IgD-negative memory B cell (primary cell): ENCODE measurements around the gene CYP4X1. TPM values are rescaled to one million over a fixed set of nuclear protein-coding genes. Genes with fewer than 3 reads are reported as not detected.
"Not testable (repeated sequence)": the region's sequence is repeated elsewhere in the genome, so short reads cannot be mapped to it uniquely, and the experiment has no call there.

Experiments used
- H3K27ac Mint-ChIP-seq, 3 donors: one replicate each; pipeline ENCODE4 v1.8.0; 2020 to 2022; ENCODE audit warnings: mild to moderate bottlenecking in 3 of 3, mixed read lengths in 3 of 3, moderate library complexity in 1 of 3
- H3K27me3 Mint-ChIP-seq: one replicate; pipeline ENCODE4 v1.8.0; 2021; ENCODE audit warnings: mixed read lengths
- H3K36me3 Mint-ChIP-seq: one replicate; pipeline ENCODE4 v1.8.0; 2020; ENCODE audit warnings: mild to moderate bottlenecking, mixed read lengths
- H3K4me1 Mint-ChIP-seq, 3 donors: one replicate each; pipeline ENCODE4 v1.8.0; 2020 to 2022; ENCODE audit warnings: mixed read lengths in 3 of 3, mild to moderate bottlenecking in 1 of 3
- H3K4me3 Mint-ChIP-seq, 4 donors: one replicate each; pipeline ENCODE4 v1.8.0; 2020 to 2022; ENCODE audit warnings: mild to moderate bottlenecking in 4 of 4, mixed read lengths in 4 of 4, moderate library complexity in 3 of 4
- H3K9me3 Mint-ChIP-seq, 3 donors: one replicate each; pipeline ENCODE4 v1.8.0; 2020 to 2021; ENCODE audit warnings: mixed read lengths in 3 of 3, mild to moderate bottlenecking in 1 of 3
- polyA plus RNA-seq: library from polyadenylated mRNA; unstranded; fragments of 300-500 nt; fragmentation: Illumina TruSeq; gene quantifications from one replicate; pipeline ENCODE4 v1.2.3, GENCODE V29; 2021

The CYP4X1 gene
- polyA plus RNA-seq, 1 donor from 2014 or later: not detected

- Mint-ChIP-seq H3K9me3 (no peaks in the 10 kb centered on the region), H3K4me3 (no peak overlapping the region), H3K36me3 (no peaks in the 10 kb centered on the region), H3K27ac (no peak overlapping the region), H3K4me1 (no peaks in the 10 kb centered on the region), H3K27me3 (peaks cover 7% of the 10 kb centered on the region)
These were observed 7.6 kb downstream of the CYP4X1 start for GRCh38 chr1:47031059-47031458.

- Mint-ChIP-seq H3K4me3 (no peak overlapping the region), H3K27me3 (peaks cover 7% of the 10 kb centered on the region), H3K27ac (no peak overlapping the region), H3K36me3 (no peaks in the 10 kb centered on the region), H3K4me1 (no peaks in the 10 kb centered on the region), H3K9me3 (no peaks in the 10 kb centered on the region)
These were observed 8.1 kb downstream of the CYP4X1 start for GRCh38 chr1:47031585-47031984.

GRCh38 chr1:47036764-47037163 lies 13.3 kb downstream of the CYP4X1 start:
- peaks cover 4% of the 10 kb centered on the region for H3K27me3 Mint-ChIP-seq
- H3K4me3 Mint-ChIP-seq: no peak overlapping the region
- no peaks in the 10 kb centered on the region for H3K9me3 Mint-ChIP-seq
- no peaks in the 10 kb centered on the region for H3K4me1 Mint-ChIP-seq
- H3K27ac Mint-ChIP-seq: no peak overlapping the region
- no peaks in the 10 kb centered on the region for H3K36me3 Mint-ChIP-seq

- Mint-ChIP-seq H3K27ac (no peak overlapping the region), H3K9me3 (peaks cover 2 to 7% (median 4%) of the 10 kb centered on the region in 3 donors), H3K4me3 (no peak overlapping the region), H3K4me1 (no peaks in the 10 kb centered on the region), H3K27me3 (peaks cover 16% of the 10 kb centered on the region), H3K36me3 (no peaks in the 10 kb centered on the region)
These were observed 35.9 kb downstream of the CYP4X1 start for GRCh38 chr1:47059376-47059775.

GRCh38 chr1:47067097-47067594 lies 43.7 kb downstream of the CYP4X1 start, which contains the start of gene CYP4Z1:
Gene CYP4Z1, plus strand, starts transcription at chr1:47067231. Its CDS starts 260 bp downstream, at chr1:47067491.
- Mint-ChIP-seq H3K4me3 (no peak within 1 kb of the TSS), H3K4me1 (no peaks in the 10 kb centered on the region), H3K27me3 (peaks cover 6% of the 10 kb centered on the region)

GRCh38 chr1:47069080-47069479 lies 45.6 kb downstream of the CYP4X1 start:
- not testable (repeated sequence) for H3K4me3 Mint-ChIP-seq, H3K27ac Mint-ChIP-seq, H3K9me3 Mint-ChIP-seq, H3K4me1 Mint-ChIP-seq, H3K27me3 Mint-ChIP-seq, H3K36me3 Mint-ChIP-seq

More at GRCh38 chr1:47067097-47067594, 43.7 kb downstream of the CYP4X1 start, which contains the start of gene CYP4Z1:
- H3K36me3 Mint-ChIP-seq: no peaks in the 10 kb centered on the region
- peak within 1 kb of the TSS in 1 of 3 donors; percentile 21 for H3K27ac Mint-ChIP-seq
- H3K9me3 Mint-ChIP-seq: no peaks in the 10 kb centered on the region

- H3K9me3 Mint-ChIP-seq, H3K4me1 Mint-ChIP-seq, H3K27me3 Mint-ChIP-seq, H3K4me3 Mint-ChIP-seq, H3K27ac Mint-ChIP-seq, H3K36me3 Mint-ChIP-seq: not testable (repeated sequence)
These were observed 46.0 kb downstream of the CYP4X1 start for GRCh38 chr1:47069509-47069908.

GRCh38 chr1:47089356-47089755 lies 65.9 kb downstream of the CYP4X1 start:
- H3K27ac Mint-ChIP-seq, H3K27me3 Mint-ChIP-seq, H3K4me3 Mint-ChIP-seq, H3K9me3 Mint-ChIP-seq, H3K36me3 Mint-ChIP-seq, H3K4me1 Mint-ChIP-seq: not testable (repeated sequence)

- H3K36me3 Mint-ChIP-seq, H3K4me3 Mint-ChIP-seq, H3K9me3 Mint-ChIP-seq, H3K4me1 Mint-ChIP-seq, H3K27me3 Mint-ChIP-seq, H3K27ac Mint-ChIP-seq: not testable (repeated sequence)
These were observed 68.0 kb downstream of the CYP4X1 start for GRCh38 chr1:47091476-47091875.

Other genes with a start within 250 kb of the CYP4X1 start
- not detected for gene CYP4B1, start 224.6 kb upstream of the CYP4X1 start, polyA plus RNA-seq
- gene CYP4A11, start 82.2 kb upstream of the CYP4X1 start, polyA plus RNA-seq: not detected
- gene CYP4Z1, start 43.6 kb downstream of the CYP4X1 start, polyA plus RNA-seq: not detected
- not detected for gene CYP4A22, start 113.8 kb downstream of the CYP4X1 start, polyA plus RNA-seq
- gene PDZK1IP1, start 166.4 kb downstream of the CYP4X1 start, polyA plus RNA-seq: 1.1 TPM
- 0.19 TPM for gene TAL1, start 208.6 kb downstream of the CYP4X1 start, polyA plus RNA-seq